HTERT RPE-1 (cell line): Measurements from ENCODE around the gene ZDHHC1.

ENCODE experiments used
- in situ Hi-C: fragments of 300-500 bp; cut with MboI; formaldehyde crosslinking; loops from 4 replicates; pipeline ENCODE4 v1.14.3; 2020; ENCODE audit warnings: low sequenced_read_pairs

ZDHHC1 gene

DNA sequence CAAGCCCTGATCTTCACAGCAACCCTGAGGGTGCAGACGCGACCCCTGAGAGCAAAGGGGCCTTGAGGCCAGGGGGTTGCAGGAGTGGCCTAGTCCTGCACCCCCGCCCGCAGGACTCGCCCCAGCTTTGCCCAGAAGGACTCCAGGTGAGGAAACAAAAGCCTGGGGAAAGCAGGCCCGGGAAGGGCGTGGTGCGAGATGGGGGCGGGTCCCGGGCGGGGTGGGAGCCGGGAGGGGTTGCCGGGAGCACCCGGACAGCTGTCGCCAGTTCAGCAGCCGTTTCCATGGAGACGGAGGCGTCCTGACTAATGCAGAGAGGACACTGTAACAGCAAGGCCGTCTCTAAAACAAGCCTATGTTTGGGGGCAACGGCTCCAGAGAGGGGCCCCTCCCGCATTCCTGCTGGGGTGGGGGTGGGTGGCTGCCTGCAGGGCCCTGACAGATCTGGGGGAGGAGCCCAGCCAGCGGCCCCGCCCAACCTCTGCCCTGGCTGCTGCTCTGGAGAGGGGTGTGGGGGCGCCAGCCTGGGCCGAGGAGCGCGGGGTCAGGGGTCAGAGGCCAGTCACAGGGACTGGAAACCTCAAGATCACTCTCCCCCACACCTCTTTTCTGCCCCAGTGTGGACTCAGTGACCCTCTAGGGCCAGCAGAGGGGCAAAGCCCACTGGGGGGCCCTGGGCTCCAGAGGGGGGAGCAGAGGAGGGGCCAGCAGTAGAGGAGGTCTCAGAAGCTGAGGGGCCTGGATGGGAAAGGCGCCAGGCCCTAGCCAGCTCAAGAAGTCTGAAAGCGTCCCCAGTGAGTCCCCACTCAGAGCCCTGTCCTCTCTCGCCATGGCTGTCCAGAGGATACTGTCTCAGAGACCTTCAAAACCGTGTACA, 19.9 kb downstream of the ZDHHC1 start:
- in situ Hi-C loops = no loop called here

DNA sequence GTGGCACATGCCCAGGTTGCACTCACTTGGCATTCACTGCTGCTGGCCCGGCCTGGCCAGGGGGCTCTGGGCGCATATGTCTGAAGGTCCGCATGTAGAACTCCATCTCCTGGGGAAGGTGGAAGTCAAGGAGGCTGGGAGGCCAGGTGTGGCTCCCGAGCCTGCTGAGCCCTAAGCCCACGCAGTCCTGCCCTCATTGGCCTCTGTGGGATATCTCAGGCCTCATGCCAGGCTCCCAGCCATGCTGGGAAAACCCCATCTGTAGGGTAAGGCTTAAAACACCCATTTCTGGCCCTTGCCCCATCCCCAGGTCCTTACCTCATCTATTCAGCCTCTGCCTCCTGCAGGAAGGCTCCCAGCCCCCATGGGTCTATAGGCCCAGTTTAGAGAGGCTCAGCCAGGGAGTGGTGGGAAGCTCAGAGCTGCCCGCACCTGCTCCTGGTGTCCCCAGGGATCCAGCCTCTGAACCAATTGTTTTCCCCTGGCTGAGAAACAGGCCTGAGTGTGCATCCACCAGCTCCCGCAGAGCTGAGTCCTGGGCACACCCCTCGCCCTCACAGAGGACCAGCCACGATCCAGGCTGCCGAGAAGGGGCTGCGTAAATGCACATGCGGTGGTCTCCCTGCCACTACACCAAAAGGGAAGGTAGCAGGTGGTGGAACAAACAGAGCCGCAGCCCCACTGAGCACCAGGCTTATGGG, 20.7 kb downstream of the ZDHHC1 start:
- in situ Hi-C loops = no loop called here

DNA sequence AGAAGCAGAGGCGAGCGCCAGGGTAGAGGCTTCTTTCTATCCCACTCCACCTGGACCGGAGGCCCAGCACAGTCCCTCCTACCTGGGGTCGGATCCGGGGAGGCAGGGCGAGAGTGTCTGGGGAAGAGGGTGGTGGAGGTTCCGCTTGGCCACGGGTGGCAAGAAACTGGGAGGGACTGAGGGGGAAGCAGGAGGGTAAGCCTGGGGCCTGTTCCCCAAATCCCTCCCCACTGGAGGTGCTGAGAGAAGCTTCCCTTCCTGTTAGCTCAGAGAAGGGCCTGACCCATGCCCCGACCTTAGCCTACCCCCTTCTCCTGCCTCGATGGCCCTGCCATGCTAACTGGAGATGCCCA, 21.2 kb downstream of the ZDHHC1 start:
- in situ Hi-C loops = no loop called here

DNA sequence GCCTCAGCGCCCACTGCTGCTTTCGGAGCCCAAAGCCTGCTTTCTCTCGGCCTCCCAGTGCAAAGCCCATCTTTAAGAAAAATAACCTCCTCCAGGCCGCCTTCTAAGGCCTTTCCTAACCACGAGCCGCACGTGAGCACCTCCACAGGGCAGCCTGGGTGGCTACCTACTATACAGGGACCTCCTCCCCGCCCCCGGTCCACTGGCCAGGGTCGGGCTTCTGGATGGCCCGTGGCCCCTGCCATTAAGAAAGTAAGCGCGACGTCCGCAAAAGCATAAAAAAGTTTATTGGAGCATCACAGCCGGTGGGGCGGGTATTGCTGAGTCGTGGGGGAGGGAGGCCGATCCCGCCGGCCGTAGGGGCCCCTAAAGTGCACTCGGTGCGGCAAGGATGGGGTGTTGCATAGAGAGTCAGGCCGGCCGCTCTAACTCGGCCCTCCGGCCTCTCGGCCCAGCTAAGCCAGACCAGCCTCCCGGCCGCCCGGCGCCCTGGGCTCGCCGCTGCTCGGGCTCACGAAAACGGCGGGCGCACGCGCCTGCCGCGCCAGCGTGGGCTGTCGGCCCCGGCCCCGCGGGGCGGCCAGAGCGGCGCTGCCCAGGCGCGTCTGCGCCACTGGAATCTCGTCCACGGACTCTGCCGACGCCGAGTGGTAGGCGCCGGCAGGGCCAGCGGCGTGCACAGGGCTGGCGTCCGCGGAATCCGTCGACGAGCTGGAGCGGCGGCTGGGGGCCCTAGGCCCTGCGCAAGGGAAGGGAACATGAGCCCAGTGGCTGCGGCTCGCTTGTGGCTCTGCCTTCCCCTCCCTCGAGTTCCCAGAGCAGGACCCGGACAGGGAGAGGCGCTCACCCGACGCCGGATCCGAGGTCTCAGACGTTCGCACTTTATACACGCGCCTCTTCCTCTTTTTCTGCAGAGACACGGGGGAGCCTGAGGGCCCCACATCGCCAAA, 21.8 kb downstream of the ZDHHC1 start:
- in situ Hi-C loops = no loop called here

DNA sequence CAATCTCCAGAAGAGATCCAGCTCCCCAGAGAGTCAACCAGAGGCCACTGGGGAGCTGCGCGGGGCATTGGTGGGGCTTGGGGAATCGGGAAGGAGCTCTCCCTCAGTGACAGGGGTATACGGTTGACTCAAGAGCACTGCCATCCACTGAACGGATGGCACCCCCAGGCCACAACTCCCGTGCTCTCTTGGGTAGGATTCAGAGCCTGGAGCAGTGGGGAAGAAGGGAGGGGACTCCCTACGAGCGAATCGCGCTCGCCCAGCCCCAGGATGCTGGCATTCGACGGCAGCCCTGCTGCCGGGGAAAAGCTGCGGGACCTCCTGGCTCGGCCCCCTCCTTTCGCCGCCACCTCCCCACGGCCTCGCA, 22.5 kb downstream of the ZDHHC1 start:
- in situ Hi-C loops = no loop called here

DNA sequence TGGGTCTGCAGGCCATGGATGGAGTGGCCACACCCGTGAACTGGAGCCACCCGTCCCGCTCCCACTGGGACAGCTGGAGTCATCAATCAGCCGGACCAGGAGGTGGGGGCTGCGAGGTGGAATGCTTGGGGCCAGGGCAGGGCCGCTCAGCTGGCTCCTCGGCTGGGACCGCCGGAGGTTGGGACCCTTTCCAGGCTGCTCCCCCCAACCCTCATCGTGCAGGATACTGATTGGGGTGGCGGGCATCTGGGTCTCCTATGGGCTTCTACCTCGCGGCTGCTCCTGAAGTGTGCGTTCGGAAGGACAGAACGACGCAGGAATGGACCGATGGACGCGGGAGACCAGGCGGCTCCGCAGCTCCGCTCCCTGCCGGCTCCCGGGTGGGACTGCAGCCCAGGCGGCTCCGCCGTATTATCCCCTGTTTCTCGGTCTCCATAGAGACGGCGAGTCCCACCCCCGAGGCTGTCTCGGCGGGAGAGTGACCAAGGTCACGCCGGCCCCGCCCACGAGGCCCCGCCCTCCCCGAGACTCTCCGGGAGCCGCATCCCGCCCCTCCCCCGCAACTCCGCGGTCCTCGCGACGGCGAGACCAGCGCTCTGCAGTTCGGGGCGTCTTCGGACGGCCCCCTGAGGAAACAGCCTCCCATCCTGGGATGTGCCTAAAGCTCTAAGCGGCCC, 23.0 kb downstream of the ZDHHC1 start, which contains the start of gene TPPP3:
TPPP3 (minus strand) TSS at position 388 of the 677 bp plus-strand sequence. CDS start 2,387 bp downstream, outside the sequence.
- in situ Hi-C loops = no loop called here

DNA sequence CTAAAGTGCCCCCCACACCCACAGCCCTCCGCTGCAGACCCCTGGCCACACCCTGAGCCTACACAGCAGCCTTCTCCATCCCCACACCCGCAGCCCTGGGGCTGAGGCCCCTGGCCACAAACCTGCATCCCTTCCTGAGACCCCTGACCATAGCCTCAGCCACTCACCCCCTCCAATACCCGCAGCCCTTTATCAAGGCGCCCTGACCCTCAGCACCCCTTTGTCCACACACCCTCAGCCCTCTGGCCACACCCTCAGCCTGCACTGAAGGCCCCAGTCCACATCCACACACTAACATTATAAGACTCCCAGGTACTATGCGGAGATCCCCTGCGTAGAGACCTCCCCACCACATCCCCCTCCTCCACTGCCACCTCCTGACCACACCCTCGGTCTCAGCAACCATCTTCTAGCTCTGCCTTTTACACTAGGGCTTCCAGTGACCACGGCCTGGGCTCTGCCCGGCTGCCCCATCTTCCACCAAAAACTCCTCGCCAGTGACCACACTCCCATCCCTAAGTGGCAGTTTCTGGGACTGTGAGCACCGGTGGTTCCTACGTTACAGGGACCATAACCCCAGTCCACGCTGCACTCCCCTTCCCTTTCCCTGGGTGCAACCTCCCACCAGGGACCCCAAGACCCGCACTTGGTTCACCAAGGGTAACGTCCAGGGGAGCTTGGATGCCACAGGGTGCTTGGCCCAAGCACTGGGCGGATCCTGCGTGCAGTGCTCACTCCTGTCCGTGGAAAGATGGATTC, 23.8 kb downstream of the ZDHHC1 start:
- in situ Hi-C loops = no loop called here

DNA sequence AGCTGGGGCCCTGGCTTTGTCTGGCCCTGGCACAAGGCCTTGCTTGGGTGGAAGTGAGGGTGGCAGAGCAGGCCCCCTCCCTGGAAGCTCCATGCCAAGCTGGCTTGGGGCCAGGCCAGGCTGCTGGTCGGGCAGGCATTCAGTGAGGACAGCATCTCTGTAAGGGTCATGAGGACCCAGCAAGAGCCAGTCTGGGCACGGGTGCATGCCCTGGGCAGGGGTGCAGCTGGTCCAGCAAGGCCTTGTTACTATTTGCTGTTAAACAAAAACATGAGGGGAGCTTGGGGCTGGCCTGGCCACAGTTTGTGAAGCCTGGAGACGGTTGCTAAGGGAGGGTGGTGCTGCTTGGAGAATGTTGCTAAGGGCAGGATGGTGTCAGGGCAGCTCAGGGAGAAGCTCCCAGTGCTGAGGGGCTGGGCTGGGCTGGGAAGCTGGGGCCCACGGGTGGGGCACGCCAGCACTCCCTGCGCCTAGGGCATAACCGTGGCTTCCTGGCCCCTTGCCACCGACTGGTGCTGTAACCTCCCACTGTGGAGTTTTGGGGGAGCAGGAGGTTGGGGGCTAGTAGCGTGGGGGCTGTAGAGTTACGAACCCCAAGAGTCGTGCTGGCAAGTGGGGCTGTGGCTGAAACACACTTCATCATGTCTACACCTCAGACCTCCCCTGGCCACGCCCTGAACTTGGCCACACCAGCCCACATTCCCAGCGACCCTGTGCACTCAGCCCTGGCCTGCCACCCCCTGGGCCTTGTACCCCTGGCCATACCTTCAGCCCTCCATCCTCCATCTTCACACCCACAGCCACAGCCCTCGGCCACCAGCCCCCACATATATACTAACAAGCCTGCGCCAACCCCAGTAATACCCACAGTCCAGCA, 24.6 kb downstream of the ZDHHC1 start:
- in situ Hi-C loops = no loop called here

DNA sequence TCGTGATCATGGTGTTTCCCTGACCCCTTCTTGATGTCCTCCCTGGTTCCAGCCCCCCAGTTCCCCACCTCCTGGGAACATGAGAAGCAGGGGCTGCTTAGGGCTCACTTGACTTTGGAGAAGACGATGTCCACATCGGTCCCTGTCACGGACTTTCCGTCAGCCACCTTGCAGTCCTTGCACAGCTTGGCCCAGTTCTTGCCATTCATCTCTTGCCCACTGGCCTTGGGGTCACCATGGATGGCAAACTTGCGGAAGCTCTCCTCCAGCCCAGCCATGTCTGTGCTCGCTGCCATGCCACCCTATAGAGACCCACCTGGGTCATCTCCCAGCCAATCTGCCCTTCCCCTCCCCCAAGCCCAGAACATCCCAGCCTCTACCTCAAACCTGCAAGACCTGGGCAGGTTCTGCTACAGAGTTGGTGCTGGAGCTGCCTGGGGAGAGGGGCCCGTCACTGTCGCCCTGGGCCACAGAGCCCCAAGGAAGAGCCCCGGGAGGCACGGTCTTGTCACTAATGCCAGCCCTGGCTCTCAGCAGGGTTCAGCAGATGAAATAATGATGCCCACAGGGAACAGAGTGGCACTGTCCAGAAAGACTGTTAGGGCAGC, 25.4 kb downstream of the ZDHHC1 start:
- in situ Hi-C loops = no loop called here

DNA sequence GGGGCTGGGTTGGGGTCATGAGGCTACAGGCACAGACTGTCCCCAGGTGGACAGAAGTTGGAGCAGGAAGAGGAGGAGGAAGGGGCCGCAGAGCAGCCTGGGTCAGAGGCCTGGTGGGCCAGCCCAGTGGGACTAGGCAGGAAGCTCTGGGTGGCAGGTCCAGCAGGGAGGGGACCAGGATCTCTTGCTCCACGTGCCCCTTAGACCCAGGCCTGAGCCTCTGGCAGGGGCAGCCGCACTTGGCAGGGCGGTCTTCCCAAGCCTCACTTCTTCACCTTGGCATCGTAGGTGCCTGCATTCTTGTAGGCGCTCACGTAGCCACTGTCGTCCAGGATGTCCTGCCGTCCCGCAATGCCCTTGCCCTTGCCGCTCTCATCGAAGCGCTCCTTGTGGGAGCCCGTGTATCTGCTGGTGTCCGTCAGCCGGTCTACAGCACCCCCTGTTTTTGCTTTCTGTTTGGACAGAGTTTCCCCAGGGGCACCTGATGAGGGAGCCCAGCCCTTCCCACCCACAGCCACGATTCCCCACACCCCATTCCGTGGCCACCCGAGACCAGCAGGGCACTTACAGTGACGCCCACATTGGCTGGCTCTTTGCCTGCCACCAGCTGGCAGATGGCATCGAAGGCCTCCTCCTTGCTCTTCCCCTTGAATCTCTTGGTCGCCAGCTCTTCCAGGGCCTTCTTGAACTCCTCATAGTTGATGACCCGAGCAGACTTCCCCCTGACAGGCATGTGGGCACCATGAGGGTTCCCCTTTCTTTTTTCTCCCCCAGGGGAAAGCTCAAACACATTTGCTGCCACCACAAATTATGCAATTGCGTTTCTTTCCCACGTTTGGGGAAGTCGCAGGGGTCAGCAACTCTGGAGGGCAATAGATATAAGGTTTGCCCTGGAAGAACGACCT, 26.1 kb downstream of the ZDHHC1 start:
- in situ Hi-C loops = no loop called here

DNA sequence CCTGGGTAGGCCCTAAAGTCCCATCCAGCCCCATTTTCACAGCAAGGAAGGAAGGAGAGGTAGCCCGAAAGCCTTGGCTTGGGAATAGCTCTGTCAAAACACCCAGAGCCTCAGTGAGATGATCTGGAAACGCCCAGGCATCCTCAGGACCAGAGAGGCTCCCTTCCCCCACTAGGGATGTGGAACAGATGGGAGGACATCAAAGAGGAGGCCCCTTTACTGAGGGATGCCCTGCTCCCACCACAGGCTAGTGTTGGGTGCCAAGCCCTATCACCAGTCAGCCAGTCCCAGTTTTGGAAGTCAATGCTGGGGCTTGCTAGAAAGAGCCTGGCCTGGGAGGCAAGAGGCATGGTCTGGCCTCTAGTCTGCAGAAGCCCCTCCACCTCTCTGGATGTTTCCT, 27.7 kb downstream of the ZDHHC1 start:
- in situ Hi-C loops = no loop called here

DNA sequence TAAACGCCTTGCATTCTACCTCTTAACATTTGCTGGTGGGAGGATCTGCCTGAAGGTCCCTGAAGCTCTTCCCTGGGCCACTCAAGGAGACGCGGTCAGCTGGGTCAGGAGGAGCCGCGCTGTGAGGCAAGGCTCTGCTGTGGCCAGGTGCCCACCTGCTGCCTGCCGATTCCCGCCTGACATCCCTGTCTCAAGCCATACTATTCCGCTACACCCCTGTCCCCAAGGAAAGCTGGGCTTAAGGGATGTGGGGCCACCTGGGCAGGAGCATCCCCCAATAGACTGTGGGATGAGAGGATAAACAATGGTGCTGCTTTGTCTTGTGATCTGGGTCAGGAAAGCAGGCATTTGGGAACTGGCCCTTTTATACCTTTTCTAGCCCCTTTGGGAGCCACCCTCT, 28.1 kb downstream of the ZDHHC1 start:
- in situ Hi-C loops = no loop called here

DNA sequence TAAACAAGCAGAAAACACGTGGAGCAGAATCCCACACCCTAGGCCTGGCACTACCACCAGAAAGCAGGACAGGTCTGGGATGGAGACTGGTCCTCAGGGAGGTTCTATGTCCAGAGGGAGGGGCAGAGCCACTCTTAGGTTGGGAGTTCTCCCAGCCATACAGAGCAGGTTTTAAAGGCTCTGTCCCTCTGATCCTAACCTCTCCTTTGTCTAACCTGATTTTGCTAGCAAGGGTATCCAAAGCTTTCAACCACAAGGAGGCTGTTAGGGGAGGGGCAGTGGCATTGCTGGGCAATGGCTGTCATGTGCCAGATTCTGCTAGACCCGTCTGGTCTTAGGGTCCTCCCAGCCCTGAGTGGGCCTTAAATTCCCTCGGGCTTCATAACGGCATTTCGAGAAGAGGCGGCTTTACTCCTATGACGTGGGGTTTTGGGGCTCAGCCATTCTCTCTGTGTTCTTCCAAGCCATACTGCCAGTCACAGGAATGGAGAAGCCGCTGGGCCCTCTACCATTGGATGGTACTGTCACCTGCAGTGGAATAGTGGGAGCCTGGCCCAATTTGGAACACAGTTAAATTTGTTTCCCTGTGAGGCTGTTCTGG, 28.7 kb downstream of the ZDHHC1 start:
- in situ Hi-C loops = no loop called here

DNA sequence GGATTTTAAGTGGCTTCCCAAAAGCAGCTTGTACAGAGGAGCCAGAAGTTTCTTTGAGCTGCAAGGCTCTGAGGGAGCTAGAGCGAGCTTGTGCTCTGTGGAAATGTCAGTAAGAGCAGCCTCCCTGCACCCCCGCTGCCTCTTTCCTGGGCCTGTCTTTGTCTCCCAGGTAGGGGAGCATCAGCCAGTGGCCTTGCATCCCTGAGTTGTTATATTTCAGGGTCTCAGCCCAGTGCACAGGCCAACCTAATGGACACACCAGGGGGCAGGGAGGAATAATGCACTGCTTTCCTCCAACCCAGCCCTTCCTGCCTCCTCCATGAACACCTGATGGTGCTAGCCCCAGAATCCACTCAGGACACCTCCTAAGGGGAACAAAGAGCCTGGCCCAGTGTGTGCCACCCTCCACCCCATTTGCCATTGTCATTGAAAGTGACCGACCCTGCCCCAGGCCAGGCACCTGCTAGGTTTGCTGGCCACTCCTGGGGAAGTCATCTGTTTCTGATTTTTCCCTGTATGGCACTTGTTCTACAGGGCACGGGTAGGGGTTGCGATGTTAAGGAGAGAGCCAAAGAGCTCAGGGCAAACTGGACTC, 29.3 kb downstream of the ZDHHC1 start:
- in situ Hi-C loops = no loop called here

DNA sequence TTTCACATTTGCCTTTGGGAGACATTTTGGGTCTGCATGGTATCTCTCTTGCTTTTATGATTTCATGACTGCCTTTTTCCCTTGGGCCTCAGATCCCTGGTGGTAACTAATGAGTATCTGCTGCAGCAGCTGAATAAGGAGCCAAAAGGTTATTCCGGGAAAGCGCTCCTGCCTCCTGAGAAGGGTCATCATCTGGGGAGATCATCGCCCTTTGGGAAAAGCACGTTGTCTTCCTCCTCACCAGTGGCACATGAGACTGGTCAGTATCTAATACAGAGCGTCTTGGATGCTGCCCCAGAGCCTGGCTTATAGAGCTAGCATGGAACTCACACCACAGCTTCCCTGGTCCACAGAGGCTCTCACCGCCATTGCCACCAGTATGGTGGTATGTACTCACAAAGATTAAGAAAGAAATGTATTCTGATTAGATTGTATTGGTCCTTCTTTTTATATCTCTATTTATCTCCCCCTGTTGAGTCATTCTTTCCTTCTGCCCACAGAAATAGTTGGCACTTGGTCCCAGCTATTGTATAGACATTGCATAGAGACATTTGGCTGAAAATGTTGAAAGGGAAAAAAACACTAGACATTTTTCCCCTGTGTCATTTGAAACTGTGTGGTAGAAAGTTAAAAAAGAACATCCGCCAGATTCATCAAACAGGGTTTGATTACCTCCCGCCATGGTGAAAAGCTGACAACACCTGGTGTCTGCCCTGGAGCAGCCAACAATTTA, 31.3 kb downstream of the ZDHHC1 start:
- in situ Hi-C loops = no loop called here

DNA sequence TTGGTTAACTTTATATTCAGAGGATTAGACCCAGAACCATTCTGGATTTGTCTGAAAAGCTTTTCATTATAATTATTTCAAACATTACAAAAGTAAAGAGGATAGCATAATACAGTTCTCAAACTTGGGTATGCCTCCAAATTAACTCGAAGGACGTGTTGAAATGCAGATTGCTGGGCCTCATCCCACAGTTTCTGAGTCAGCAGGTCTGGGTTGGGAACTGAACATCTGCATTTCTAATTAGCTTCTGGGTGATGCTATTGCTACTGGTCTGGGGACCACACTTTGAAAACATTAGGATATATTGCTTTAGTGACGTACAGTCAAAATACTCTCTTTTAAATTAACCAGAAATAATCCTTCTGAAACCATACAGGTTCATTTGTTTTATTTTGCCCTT, 33.0 kb downstream of the ZDHHC1 start:
- in situ Hi-C loops = no loop called here
